ENCODE measurements around the gene ANO6.
"Not testable (repeated sequence)": the region's sequence is repeated elsewhere in the genome, so short reads cannot be mapped to it uniquely, and the experiment has no call there.

The ANO6 gene, protein sequence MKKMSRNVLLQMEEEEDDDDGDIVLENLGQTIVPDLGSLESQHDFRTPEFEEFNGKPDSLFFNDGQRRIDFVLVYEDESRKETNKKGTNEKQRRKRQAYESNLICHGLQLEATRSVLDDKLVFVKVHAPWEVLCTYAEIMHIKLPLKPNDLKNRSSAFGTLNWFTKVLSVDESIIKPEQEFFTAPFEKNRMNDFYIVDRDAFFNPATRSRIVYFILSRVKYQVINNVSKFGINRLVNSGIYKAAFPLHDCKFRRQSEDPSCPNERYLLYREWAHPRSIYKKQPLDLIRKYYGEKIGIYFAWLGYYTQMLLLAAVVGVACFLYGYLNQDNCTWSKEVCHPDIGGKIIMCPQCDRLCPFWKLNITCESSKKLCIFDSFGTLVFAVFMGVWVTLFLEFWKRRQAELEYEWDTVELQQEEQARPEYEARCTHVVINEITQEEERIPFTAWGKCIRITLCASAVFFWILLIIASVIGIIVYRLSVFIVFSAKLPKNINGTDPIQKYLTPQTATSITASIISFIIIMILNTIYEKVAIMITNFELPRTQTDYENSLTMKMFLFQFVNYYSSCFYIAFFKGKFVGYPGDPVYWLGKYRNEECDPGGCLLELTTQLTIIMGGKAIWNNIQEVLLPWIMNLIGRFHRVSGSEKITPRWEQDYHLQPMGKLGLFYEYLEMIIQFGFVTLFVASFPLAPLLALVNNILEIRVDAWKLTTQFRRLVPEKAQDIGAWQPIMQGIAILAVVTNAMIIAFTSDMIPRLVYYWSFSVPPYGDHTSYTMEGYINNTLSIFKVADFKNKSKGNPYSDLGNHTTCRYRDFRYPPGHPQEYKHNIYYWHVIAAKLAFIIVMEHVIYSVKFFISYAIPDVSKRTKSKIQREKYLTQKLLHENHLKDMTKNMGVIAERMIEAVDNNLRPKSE

DNA sequence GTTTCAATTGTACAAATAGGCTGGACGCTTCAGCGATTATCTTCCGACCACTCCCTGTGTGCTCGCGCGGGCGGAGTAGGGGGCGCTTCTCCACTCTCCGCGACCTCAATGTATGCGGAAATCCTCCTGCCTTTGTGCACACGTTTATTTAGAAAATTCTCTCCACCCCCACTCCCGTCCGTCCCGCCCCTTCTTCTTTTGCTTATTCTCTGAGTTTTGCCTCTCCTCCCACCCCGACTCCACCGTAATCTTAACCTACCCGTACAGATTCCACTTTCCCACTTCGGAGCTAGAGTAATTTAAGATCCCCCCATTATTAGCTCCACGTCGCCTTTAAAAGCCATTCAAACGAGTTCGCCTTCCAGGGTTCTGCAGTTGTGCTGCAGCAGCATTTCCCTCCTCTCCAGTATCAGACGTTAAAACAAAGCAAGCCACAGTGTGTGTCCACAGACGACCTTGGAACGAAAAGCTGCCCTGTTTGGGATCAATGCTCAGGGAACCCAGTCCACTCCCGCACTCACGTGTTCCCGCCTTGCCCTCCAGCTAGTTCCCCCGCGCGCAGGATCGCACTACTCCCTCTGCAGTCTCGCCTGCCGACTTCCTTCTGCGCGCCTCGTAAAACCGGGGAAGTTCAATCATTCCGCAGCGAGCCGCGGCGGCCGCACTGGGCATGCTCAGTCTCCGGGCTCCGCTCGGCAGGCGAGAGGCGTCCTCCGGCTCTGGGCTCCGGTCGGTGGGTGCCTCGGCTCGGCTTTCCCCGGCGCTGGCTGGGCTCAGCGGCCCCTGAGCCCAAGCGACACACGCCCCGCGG, at the start of gene ANO6:
Gene ANO6, plus strand, starts transcription at position 677 of the 811 bp plus-strand sequence. CDS start 227 bp downstream, outside the sequence.
- DNase-seq = peak; percentile 92

DNA sequence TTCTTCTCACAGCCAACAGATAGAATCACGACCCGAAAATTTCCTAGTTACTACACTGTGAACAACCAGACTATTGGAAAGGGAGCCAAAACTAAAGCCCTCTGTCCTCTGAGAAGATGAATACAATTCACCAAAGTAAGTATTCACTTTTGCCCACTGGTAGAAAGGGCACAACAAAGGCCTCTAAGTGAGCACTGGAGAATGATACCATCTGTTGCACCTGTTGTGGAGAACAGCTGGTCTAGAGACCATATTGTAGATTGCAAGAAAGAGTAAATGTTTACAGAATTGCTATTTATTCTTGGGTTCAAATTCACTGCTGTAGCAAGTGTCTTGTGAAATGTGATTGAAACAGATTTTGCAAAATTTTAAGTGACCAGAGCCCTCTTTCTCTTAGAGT, 46.9 kb upstream of the ANO6 start:
- no peak for DNase-seq

DNA sequence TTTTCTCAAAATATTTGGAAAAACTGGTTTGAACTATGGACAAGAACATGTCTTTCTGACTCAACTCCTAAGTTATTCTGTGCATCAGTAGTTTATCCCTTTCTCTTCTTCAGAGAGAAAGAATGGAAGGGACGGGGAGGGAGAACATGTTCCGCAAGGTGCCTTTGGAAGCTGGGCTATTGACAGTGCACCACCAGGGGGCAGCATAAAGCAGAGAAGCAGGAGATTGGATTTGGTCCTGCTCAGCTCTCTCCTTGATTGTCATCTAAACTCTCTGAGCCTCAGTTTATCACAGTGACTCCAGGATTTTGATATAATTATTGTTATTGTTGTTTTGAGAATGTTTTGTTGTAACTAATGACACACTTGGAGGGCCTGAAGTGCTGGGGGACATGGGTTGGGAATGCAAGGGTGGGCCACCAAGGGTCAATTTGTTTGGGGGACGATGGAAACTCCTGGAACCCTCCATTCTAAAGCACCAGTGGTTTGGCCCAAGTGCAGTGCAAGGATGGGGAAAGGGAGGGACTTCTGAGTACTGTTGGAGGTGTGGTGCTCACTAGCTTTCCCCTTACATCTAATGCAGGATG, 45.3 kb upstream of the ANO6 start:
- DNase-seq = peak; percentile 47

DNA sequence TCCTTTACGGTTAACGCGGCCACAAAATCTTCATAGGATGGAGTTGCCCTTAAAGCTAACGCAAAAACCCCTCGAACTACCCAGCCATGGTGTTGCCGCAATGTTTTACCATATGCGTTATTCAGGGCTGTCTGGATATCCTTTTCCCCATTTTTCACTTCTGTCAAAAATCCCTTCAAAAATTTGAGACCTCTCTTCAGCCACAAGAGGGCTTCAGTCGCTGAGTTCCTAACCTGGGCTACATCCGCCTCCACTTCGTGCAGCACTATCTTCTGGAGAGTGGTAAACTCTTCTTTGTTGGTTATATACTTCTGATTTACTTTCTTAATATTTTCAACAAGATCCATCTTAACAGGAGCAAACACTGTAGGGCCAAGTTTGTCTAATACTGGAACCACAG, 42.6 kb upstream of the ANO6 start:
- DNase-seq = not testable (repeated sequence)

DNA sequence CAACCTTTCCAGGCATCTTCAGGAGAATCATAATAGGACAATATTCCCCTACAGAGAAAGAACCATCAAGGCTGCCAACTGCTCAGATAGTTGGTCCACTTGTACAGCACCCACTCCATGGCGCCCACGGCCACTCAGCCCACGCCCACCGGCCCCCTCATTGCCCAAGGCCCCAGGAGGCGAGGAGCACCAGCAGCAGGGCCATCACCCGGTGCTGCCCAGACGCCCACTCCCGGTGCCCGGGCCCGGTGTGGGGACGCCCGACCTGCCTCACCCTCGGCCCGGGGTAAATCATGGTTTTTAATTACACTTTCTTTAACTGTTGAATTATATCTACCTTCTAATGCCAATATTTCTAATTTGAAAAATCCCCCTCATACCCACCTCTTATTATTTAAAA, 41.3 kb upstream of the ANO6 start:
- DNase-seq = no peak

DNA sequence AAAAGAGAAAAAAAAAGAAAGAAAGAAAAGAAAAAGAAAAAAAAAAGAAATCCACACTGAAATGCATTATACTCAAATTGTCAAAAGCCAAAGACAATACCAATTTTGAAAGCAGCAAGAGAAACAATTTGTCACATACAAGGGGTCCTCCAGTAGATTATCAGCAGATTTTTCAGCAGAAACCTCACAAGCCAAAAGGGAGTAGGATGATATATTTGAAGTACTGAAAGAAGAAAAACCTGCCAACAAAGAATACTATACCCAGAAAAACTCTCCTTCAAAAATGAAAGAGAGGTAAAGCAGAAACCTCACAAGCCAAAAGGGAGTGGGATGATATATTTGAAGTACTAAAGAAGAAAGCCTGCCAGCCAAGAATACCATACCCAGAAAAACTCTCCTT, 37.1 kb upstream of the ANO6 start:
- no peak for DNase-seq

DNA sequence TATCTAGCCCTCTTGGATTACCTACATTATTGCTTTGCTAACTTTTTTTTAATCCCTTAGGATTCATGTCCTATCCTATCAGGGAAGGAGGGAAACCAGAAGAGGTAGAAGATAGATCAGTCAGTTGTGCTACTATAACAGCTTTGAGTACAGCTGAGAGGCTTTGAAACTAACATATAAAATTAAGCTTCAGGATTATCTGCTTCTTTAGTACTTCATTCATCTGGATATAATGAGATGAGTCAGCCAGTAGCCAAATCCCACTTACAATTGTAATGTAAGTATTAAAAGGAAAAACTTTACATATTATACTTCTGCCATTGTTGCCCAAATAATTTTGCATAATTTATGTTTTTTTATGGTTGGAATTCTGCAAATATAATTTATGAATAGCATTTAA, 33.4 kb upstream of the ANO6 start:
- DNase-seq = no peak

DNA sequence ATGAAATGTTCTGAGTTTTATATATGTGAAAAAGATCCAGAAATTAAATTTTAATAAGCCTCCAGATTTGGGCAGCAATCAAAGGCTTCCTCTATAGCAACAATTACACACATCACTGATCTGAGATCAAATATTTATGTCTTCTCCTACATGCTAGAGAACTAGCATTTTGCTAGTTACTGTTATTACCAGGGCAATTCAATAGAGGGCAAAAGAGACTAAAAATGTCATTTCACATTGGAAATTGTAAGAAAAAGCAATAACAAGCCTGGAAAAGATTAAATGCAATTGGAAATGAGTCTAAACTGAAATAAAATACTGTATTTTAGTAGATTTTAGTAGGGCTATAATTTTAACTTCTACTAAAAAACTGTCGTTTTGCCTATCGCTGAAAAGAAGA, 32.6 kb upstream of the ANO6 start:
- DNase-seq = no peak

DNA sequence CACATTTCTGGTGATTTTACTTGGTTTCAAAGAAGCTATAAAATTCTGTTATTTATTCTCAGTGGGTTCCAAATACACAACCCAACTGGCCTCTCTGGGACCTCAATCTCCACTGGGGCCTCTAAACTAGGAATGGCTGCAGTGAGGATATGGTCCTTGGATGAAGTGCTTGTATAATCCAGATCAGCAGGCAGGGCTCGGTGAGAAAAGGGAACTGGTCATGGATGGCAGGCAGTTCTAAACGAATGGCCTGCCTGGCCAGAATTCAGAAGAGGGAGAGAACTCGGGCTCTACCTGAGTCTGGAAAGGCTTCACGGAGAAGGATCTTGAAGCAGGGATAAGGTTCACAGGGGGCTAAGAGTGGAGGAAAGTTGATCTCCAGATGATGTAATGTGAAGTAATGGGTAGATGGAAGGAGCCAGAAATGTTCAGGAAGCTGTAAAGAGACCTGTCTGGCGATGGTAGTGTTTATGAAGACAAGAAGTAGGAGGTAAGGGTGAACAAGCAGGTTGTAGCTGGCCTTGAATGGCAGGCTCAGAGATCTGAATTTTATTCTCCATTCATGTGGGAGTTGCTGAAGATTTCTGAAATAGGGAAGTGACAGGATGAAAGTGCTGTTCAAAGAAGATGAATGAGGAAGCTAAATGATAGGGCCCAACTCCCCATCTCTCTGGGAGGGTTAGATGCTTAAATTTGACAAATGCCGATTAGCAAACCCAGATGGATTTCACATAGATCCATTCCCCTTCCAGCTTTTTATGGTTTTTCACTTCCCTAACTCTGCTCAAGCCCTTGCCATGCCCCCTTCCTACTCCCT, 31.5 kb upstream of the ANO6 start:
- DNase-seq = no peak

DNA sequence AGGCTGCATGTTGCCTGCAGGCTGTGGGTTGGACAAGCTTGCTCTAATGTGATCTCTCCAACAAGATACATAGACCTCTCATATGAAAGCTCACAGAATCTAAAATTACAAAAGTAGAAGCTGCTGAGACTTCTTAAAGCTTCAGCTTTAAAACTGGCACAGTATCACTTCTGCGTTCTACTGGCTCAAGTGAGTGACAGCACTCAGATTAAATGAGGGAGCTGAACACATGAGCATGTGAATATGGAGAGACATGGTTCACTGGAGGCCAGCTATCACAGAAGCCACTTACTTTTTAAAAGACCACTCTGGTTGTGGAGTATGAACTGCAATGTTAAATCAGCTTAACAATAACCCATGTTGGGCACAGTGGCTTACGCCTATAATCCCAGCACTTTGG, 29.1 kb upstream of the ANO6 start:
- DNase-seq = no peak

DNA sequence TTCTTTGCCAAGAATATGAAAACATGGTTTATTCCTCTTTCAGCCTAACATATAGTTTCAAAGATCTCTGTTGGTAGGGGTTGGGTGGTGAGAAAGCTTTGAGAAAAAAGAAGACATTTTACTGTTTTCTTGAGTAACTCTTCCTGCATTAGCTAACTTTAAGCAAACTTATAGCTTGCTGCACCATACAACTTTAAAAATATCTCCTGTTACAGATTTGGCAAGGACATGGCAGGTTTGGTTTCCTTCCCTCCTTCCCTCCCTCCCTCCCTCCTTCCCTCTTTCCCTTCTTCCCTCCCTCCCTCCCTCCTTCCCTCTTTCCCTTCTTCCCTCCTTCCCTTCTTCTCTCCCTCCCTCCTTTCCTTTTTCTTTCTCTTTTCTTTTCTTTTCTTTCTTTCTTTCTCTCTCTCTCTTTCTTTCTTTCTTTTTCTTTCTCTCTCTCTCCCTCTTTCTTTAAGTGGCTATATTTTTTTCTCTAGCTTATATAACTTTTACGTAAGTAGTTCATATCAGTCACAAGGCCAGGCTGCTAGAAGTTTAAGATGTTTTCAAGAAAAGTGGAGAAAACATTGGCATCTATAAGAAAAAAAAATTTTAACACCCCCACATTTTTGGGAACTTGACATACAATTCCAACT, 26.0 kb upstream of the ANO6 start:
- no peak for DNase-seq

DNA sequence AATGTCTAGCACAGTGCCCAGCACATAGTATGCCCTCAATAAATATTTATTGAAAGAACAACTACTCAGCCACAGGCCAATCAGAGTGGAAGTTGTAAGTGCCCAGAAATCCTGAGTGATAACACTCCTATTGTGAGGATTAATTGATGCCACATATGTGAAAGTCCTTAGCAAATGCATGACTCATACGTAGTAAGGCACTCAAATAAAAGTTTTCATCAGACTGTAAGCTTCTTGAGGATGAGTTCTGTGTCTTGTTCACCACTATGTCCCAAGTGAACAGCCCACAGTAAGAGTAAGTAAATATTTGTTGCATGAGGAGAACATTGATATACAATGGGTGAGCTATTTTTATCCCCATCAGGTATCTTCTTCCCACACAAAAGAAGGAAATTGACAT, 24.7 kb upstream of the ANO6 start:
- peak; percentile 33 for DNase-seq

DNA sequence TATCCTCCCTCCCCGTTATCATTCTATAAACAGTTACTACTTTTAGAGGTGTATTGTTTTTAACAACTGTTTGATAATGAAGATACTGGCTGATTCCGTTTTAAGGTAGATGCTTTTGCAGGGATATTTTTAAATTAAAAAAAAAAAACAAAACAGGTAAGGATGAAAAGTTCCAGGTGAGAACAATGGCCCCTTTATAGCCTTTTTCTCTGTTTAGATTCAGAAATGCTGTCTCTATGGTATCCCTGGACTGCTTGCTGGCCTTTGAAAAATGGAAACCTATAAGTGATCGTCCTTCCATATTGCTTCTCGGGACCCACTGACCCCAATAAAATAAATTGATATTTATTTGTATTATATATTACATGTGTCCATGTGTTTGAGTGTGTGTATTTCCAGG, 23.2 kb upstream of the ANO6 start:
- no peak for DNase-seq

DNA sequence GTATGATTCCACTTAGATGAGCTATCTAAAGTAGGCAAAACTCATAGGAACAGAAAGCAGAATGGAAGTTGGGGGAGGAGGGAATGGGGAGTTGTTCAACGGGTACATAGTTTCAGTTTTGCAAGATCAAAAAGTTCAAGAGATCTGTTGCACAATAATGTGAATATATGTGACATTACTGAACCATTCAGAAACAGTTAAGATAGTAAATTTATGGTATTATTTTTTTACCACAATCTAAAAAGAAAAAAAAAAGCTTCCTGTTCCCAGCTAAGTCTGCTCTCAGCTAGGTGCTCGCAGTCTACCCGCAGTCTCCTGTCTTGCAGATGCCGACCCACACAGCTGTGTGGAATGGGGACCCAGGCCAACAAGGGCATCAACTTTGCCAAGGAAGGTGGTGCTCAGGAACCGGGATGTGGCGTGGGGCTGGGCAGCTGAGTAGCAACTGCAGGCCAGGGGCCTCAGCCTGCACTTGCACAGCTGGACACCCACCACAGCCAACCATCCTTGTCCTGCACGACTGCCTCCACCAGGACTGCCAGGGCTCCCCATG, 15.3 kb upstream of the ANO6 start:
- no peak for DNase-seq

DNA sequence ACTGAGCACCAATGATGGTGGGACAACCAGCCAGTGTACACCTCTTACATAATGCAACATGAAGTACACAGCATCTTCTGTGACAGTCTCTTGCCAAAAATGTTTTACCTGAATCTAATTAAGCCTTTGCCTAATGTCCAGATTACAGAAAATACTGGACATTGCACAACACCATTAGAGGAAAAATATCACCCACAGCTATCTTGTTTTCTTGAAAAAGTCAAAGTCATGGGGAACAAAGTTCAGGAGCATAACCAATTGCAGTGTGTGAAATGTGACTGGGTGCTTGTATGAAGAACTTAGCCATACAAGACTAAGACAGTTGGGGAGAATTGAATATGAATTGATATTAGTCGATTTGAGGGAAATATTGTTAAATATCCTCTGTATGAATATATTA, 12.1 kb upstream of the ANO6 start:
- DNase-seq = no peak

DNA sequence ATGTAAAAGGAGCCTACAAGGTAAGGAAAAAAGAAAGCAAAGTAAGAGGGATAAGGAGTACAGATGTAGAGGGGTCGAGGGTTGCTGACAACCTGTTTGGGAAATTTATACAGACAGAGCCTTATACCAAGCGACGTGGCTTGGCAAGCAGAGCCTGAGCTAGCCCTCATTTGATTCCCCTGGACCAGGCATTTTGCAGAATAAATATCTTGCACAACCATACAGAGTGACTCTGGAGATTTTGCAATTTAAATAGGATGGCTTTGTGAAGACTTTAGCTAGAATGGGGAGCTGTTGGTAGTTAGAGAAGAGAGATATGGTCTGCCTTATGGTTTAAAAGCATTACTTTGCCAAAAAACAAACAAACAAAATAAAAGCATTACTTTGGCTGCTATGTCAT, 11.1 kb upstream of the ANO6 start:
- DNase-seq = no peak

DNA sequence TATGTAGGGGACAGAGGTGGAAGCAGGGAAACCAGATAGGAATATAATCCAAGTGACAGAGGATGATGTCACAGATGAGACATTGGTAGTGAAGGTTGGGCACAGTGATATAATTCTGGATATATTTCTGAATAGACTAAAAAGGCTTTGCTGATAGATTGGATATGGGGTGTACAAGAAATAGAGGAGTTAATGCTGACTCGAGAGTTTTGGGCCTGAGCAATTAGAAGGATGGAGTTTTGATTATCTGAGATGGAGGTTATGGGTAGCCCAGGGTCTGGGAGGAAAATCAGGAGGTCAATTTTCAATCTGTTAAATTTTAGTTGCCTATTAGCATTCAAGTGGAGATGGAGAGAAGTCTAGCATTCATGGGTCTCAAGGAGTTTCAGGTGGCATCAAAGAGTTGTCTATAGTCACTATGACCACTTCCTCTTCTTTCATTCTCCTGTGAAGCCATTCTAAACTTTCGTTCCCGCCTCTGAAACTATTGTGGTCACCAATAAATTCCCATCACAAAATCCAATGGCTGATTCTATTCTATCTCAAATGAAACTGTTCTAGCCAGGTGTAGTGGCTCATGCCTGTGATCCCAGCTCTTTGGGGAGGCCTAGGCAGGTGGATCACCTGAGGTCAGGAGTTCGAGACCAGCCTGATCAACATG, 10.6 kb upstream of the ANO6 start:
- DNase-seq = no peak

DNA sequence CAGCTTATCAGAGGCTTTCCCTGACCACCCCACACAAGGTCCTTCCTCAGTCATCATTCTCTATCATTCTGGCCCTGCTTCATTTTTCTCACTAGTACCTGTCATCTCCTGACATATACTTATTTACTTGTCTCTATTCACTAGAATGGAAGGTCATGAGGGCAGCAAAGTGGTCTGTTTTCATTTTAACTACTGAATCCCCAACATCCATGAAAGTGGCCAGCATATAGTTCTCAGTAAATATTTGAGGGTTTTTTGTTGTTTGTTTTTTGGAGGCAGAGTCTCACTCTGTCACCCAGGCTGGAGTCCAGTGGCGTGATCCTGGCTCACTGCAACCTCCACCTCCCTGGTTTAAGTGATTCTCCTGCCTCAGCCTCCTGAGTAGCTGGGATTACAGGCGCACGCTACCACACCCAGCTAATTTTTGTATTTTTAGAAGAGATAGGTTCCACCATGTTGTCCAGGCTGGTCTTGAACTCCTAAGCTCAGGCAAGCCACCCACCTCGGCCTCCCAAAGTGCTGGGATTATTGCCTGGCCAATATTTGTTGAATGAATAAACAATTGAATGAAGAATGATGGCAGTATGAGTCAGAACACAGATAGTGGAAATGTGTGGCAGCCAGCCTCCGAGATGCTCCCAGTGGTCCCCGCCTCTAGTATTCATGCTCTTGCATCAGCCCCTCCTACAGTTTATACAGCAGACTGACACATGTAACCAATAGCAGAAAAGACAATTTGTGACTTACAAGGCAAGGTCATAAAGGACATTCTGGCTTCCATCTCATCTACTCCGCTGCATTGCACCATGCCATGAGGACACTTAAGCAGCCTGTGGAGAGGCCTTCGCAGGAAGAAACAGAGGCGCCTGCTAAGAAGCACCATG, 7.0 kb upstream of the ANO6 start:
- DNase-seq = peak; percentile 62

DNA sequence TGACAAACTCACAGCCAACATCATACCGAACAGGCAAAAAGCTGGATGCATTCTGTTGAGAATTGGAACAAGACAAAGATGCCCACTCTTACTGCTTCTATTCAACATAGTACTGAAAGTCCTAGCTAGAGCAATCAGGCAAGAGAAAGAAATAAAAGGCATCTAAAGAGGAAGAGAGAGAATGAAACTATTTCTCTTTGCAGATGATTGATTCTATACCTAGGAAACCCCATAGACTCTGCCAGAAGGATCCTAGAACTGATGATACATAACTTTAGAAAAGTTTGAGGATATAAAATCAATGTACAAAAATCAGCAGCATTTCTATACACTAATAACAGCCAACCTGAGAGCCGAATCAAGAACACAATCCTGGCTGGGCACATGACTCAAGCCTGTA, 6.1 kb upstream of the ANO6 start:
- DNase-seq = no peak
